Measurements from ENCODE around the gene BTBD10. TPM values are rescaled to one million over a fixed set of nuclear protein-coding genes. Genes with fewer than 3 reads are reported as not detected.

The BTBD10 gene
- total RNA-seq, 1 experiment from 2014 or later, result 23.3 TPM

DNA sequence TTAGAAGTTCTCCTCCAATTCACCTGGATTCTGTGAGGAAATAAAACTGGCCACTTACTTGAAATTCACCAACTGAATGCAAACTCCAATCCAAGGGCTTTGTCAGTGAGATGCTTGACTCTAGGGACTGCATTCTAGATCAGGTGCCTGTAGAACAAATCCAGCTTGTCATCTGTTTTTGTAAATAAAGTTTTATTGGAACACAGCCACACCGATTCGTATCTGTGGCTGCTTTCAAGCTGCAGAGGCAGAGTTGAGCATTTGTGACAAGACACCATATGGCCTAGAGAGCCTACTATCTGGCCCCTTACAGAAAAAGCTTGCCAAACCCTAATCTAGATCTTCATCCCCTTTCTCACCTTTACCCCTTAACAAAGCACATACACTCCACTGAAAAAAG lies 82.3 kb downstream of the BTBD10 start:
- Histone ChIP-seq H3K4ac (ENCODE audit: low read depth, low read length) (no peak overlapping the region), H2BK12ac (ENCODE audit: insufficient read length, low read depth, low read length) (no peak overlapping the region), H3K23me2 (ENCODE audit: insufficient read length, low read depth, low read length, poor library complexity, severe bottlenecking) (no peaks in the 10 kb centered on the region), H2BK20ac (ENCODE audit: low read depth, low read length, poor library complexity, severe bottlenecking) (no peak overlapping the region), H4K5ac (ENCODE audit: insufficient read length, low read depth, low read length) (no peak overlapping the region), H3K14ac (ENCODE audit: insufficient read depth, low read length) (no peak overlapping the region), H3K18ac (ENCODE audit: insufficient read length, low read depth, low read length) (no peak overlapping the region), H3K9ac (ENCODE audit: extremely low read depth, insufficient read length, low read length) (no peak overlapping the region), H2AFZ (ENCODE audit: low read length) (no peak overlapping the region), H3K79me1 (ENCODE audit: insufficient read depth, low read depth, low read length, poor library complexity, severe bottlenecking) (no peaks in the 10 kb centered on the region), H2BK15ac (ENCODE audit: low read depth, low read length) (no peak overlapping the region), H3K79me2 (ENCODE audit: insufficient read depth, low read length) (no peaks in the 10 kb centered on the region), H2BK120ac (ENCODE audit: low read depth, low read length, poor library complexity, severe bottlenecking) (no peak overlapping the region), H4K20me1 (ENCODE audit: control insufficient read depth, insufficient read depth, insufficient read length) (no peaks in the 10 kb centered on the region), H3K4me1 (ENCODE audit: insufficient read depth, low read length) (no peaks in the 10 kb centered on the region), H3K23ac (ENCODE audit: insufficient read length, low read depth, low read length) (no peak overlapping the region), H3K9me3 (ENCODE audit: control insufficient read depth, low read depth, low read length) (no peaks in the 10 kb centered on the region), H2BK5ac (ENCODE audit: insufficient read length, low read length) (no peak overlapping the region), H4K91ac (ENCODE audit: insufficient read length, low read depth, low read length) (no peak overlapping the region), H2AK5ac (ENCODE audit: insufficient read length, low read length) (no peak overlapping the region), H3K27me3 (ENCODE audit: insufficient read depth, low read length) (no peaks in the 10 kb centered on the region), H3K27ac (ENCODE audit: insufficient read length, low read depth, low read length) (no peak overlapping the region), H3T11ph (ENCODE audit: low read length) (no peak overlapping the region), H3K4me2 (ENCODE audit: insufficient read depth, insufficient read length, low read length) (no peak overlapping the region), H4K8ac (replicated peaks; ENCODE audit: insufficient read length, low read depth, low read length) (no peak overlapping the region), H3K56ac (ENCODE audit: insufficient read length, low read depth, low read length) (no peak overlapping the region)
- WGBS (ENCODE audit: extremely low coverage, insufficient read length, low lambda C conversion rate), result no CpG with 5 or more reads among the region's 2 CpGs
- H3K9me3 Mint-ChIP-seq, result no peaks in the 10 kb centered on the region
- no peak for DNase-seq
- peaks cover 7 to 8% of the 10 kb centered on the region in 2 experiments for H3K4me1 Mint-ChIP-seq
- no peaks in the 10 kb centered on the region; a peak in 1 of 7 replicates for H3K36me3 Mint-ChIP-seq (ENCODE audit: insufficient read depth in 1 of 3, low read depth in 3 of 3)
- no peak overlapping the region for H3K4me3 Mint-ChIP-seq
- H3K27ac Mint-ChIP-seq, result no peak overlapping the region; a peak in 1 of 7 replicates
- no peaks in the 10 kb centered on the region for H3K27me3 Mint-ChIP-seq (ENCODE audit: low read depth)
- TF ChIP-seq, protein P1, sequence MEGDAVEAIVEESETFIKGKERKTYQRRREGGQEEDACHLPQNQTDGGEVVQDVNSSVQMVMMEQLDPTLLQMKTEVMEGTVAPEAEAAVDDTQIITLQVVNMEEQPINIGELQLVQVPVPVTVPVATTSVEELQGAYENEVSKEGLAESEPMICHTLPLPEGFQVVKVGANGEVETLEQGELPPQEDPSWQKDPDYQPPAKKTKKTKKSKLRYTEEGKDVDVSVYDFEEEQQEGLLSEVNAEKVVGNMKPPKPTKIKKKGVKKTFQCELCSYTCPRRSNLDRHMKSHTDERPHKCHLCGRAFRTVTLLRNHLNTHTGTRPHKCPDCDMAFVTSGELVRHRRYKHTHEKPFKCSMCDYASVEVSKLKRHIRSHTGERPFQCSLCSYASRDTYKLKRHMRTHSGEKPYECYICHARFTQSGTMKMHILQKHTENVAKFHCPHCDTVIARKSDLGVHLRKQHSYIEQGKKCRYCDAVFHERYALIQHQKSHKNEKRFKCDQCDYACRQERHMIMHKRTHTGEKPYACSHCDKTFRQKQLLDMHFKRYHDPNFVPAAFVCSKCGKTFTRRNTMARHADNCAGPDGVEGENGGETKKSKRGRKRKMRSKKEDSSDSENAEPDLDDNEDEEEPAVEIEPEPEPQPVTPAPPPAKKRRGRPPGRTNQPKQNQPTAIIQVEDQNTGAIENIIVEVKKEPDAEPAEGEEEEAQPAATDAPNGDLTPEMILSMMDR (conservative IDR thresholded peaks at IDR 0.05), result no peak

Measured in H9 (cell line).